ENCODE results near the gene ULK1. TPM values are rescaled to one million over a fixed set of nuclear protein-coding genes. Genes with fewer than 3 reads are reported as not detected.

The ULK1 gene
- total RNA-seq, 2 donors from 2014 or later: 20.3 to 31.9 TPM

GRCh38 chr12:131903270-131904255 is 9.1 kb downstream of the ULK1 start:
- Histone ChIP-seq H3K27ac (no peak overlapping the region), H3K27me3 (no peaks in the 10 kb centered on the region), H3K9ac (ENCODE audit: low read depth in 2 of 2, low read length in 2 of 2) (no peak overlapping the region), H3K4me3 (no peak overlapping the region), H3K9me3 (no peaks in the 10 kb centered on the region), H3K4me1 (no peaks in the 10 kb centered on the region), H3K36me3 (peaks cover 5% of the 10 kb centered on the region)
- intact Hi-C loops (cut with DNase I): no loop called here
- no peak for TF ChIP-seq CTCF (IDR thresholded peaks at IDR 0.05)
- DNase-seq: no peak

- no peak for TF ChIP-seq CTCF (IDR thresholded peaks at IDR 0.05)
- DNase-seq: no peak
- Histone ChIP-seq H3K27me3 (no peaks in the 10 kb centered on the region), H3K9ac (ENCODE audit: low read depth in 2 of 2, low read length in 2 of 2) (no peak overlapping the region), H3K9me3 (no peaks in the 10 kb centered on the region), H3K27ac (no peak overlapping the region), H3K36me3 (peaks cover 5% of the 10 kb centered on the region), H3K4me3 (no peak overlapping the region), H3K4me1 (no peaks in the 10 kb centered on the region)
- intact Hi-C loops (cut with DNase I): no loop called here
These were observed 9.9 kb downstream of the ULK1 start for GRCh38 chr12:131904346-131904745.

GRCh38 chr12:131905081-131905629 is 10.7 kb downstream of the ULK1 start:
- Histone ChIP-seq H3K4me1 (no peaks in the 10 kb centered on the region), H3K9ac (ENCODE audit: low read depth in 2 of 2, low read length in 2 of 2) (no peak overlapping the region)

GRCh38 chr12:131905630-131906091 is 11.2 kb downstream of the ULK1 start:
- Histone ChIP-seq H3K36me3 (peaks cover 5% of the 10 kb centered on the region), H3K27me3 (no peaks in the 10 kb centered on the region), H3K27ac (no peak overlapping the region), H3K4me1 (no peaks in the 10 kb centered on the region), H3K4me3 (no peak overlapping the region), H3K9me3 (no peaks in the 10 kb centered on the region), H3K9ac (ENCODE audit: low read depth in 2 of 2, low read length in 2 of 2) (no peak overlapping the region)
- TF ChIP-seq CTCF (IDR thresholded peaks at IDR 0.05): no peak
- DNase-seq: no peak
- intact Hi-C loops (cut with DNase I): no loop called here

More at GRCh38 chr12:131905081-131905629, 10.7 kb downstream of the ULK1 start:
- no peak overlapping the region for H3K27ac ChIP-seq
- DNase-seq: no peak
- peaks cover 5% of the 10 kb centered on the region for H3K36me3 ChIP-seq
- intact Hi-C loops (cut with DNase I): no loop called here
- H3K9me3 ChIP-seq: no peaks in the 10 kb centered on the region
- H3K27me3 ChIP-seq: no peaks in the 10 kb centered on the region
- no peak for TF ChIP-seq CTCF (IDR thresholded peaks at IDR 0.05)
- no peak overlapping the region for H3K4me3 ChIP-seq

- peaks cover 5% of the 10 kb centered on the region for H3K36me3 ChIP-seq
- DNase-seq: no peak
- H3K27ac ChIP-seq: no peak overlapping the region
- H3K4me1 ChIP-seq: no peaks in the 10 kb centered on the region
- intact Hi-C loops (cut with DNase I): no loop called here
- no peaks in the 10 kb centered on the region for H3K9me3 ChIP-seq
- H3K27me3 ChIP-seq: no peaks in the 10 kb centered on the region
- TF ChIP-seq CTCF (IDR thresholded peaks at IDR 0.05): no peak
- no peak overlapping the region for H3K4me3 ChIP-seq
- no peak overlapping the region for H3K9ac ChIP-seq (ENCODE audit: low read depth in 2 of 2, low read length in 2 of 2)
These were observed 13.1 kb downstream of the ULK1 start for GRCh38 chr12:131907379-131908091.
